GM18873 (cell line): ENCODE data around the gene SSH3.

Experiments
- ATAC-seq: cut with Tn5 transposase; IDR thresholded peaks from one replicate; pipeline ENCODE4 v1.9.1; 2021; ENCODE audit warnings: mild to moderate bottlenecking, moderate library complexity, moderate number of reproducible peaks; ENCODE audit not compliant: unreplicated experiment, low FRiP score

Gene SSH3

DNA sequence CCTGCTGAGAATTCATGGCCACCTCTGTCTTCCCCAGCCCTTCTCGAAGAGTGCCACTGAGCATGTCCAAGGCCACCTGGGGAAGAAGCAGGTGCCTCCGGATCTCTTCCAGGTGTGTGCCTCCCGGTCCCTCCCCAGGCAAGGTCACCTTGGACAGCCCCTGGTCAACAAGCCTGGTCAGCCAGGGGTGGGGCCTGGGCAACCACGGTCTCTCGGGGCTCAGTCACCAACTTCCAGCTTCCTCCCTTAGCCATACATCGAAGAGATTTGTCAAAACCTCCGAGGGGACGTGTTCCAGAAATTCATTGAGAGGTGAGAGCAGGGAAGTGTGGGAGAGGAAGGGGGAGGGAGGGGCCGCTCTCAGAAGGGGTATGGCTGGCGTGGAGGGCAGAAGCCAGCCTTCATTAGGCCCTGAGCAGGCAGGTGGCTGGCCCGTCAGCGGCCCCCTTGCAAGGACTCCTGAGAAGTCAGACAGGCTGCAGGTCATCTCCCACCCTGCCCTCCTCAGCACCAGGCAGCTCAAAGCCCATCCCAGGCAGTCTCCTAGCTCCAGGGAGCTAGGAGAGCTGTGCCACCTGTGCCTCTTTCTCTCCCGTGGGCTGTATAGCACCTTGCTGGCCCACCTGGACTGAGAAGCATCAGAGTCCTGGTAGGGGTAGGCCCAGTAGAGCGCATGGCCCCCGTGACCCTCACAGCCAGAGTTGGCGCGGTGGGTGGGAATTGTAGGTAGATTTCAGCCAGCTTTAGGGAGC, 23.6 kb upstream of the SSH3 start:
- no peak for ATAC-seq

DNA sequence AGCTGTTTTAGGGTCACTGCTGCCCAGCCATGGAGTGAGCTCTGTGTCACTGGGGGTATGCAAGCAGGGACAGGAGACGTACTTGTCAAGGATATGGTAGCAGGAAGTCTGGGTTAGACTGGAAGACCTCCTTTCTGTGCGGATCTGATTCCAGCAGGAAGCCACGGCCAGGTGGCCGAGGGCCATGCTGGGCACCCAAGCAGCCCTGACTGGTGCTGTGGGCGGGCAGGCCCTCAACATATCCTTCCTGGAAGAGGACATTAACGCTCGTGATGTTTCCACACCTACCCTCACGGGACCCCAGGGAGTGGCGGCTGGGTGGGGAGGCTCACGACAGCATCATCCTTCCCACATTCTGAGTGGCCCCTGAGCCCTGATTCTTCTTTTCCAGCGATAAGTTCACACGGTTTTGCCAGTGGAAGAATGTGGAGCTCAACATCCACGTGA, 23.0 kb upstream of the SSH3 start:
- no peak for ATAC-seq

DNA sequence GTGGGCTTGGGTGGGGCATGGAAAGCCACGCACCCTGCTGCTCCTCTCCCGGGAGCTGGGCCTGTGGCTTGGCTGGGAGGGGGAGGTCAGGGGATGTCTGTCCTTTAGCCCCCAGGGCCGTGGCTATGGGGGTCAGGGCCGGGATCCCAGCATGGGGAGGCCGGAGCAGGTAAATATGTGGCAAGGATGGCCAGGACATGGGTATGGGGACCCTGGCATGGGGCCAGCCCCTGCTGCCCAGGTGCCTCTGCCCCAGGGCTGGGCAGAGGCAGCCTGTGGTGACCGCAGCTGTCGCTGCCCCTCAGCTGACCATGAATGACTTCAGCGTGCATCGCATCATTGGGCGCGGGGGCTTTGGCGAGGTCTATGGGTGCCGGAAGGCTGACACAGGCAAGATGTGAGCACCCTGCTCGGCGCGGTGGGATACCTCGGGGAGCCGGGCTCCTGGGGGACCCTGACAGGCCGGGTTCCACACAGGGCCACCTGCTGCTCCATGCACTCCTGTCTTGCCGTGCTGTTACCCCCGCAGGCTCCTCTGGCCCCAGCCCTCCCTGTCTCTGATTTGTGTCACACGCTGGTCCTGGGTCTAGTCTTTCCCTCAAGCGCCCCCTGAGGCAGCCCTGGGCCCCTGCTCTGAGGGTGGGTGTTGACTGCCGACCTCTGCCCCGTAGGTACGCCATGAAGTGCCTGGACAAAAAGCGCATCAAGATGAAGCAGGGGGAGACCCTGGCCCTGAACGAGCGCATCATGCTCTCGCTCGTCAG, 22.4 kb upstream of the SSH3 start:
- ATAC-seq, result no peak

DNA sequence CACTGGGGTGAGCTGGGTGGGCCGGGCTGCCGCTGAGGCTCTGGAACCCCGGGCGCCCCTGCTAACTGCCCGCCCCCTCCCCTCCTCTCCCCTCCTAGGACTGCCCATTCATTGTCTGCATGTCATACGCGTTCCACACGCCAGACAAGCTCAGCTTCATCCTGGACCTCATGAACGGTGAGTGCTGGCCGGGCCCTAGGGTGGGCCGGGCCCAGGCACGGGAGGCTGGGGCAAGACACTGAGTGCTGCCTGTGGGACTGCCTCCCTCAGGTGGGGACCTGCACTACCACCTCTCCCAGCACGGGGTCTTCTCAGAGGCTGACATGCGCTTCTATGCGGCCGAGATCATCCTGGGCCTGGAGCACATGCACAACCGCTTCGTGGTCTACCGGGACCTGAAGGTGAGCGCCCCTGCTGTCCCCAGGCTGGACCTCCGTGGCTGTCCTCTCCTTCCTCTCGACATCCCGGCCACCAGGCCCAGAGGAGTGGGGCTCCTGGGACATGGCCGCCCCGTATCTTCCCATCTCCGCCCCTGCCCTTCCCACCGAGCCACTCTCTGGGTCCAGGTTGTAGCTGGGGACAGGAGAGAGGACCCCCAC, 21.7 kb upstream of the SSH3 start:
- ATAC-seq, result no peak

DNA sequence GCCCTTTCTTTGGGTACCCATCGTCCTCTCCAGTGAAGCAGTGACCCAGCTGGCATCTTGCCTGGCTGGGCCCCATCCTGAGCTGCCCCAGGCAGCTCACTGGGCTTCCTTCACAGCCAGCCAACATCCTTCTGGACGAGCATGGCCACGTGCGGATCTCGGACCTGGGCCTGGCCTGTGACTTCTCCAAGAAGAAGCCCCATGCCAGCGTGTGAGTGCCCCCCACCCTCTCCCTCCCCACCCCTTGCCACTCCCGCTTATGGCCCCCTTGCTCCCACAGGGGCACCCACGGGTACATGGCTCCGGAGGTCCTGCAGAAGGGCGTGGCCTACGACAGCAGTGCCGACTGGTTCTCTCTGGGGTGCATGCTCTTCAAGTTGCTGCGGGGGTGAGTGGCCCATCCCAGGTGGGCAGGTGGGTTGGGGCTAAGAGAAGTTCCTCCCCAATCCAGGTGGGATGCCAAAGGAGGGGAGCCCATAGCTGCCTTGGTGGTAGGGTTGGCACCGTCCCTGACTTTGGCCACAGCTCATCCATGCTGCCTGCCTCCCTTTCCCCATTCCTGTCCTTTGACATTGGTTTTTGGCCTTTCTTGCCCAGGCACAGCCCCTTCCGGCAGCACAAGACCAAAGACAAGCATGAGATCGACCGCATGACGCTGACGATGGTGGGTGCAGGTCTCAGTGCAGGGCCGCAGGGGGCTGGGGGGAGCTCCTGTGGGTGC, 21.0 kb upstream of the SSH3 start:
- no peak for ATAC-seq

DNA sequence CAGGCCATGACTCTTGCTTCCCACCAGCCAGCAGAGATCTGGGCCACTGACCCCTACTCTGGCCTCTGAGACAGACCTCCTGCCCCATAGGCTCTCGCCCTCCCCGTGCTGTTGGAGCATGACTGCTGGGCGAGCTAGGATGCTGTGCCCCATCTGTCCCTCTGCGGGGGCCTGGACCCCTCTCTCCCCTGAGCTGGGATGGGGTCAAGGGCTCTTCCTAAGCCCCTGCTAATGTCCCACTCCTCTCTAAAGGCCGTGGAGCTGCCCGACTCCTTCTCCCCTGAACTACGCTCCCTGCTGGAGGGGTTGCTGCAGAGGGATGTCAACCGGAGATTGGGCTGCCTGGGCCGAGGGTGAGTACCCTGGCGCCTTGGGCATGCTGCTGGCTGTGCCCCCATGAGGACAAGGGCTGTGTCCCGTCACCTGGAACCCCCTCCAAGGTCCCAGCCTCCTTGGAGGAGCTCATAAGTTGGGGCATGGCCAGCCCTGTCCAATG, 20.4 kb upstream of the SSH3 start:
- no peak for ATAC-seq

DNA sequence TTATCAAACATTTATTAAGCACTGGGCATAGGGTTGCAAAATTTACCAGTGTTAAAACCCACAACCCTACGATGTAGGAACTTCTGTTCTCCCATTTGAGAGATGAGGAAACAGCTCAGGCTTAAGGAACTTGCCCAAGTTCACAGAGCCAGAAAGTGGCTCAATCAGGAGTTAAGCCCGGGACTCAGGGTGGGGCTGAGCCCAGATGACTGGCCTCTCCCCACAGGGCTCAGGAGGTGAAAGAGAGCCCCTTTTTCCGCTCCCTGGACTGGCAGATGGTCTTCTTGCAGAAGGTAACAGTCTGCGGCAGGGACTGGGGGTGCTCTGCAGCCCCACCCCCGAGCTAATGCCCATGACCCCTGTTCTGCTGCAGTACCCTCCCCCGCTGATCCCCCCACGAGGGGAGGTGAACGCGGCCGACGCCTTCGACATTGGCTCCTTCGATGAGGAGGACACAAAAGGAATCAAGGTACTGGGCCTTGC, 19.8 kb upstream of the SSH3 start:
- ATAC-seq, result no peak

DNA sequence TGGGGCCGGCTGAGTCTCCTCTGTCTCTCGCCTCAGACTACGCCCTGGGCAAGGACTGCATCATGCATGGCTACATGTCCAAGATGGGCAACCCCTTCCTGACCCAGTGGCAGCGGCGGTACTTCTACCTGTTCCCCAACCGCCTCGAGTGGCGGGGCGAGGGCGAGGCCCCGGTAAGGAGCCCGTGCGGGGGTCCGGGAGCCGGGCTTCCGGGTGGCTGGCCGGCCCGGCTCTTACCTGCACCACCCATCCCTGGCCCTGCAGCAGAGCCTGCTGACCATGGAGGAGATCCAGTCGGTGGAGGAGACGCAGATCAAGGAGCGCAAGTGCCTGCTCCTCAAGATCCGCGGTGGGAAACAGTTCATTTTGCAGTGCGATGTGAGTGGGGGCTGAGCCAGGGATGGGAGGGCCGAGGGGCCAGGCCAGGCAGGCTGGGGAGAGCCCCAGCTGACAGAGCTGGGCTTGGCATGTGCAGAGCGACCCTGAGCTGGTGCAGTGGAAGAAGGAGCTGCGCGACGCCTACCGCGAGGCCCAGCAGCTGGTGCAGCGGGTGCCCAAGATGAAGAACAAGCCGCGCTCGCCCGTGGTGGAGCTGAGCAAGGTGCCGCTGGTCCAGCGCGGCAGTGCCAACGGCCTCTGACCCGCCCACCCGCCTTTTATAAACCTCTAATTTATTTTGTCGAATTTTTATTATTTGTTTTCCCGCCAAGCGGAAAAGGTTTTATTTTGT, 18.4 kb upstream of the SSH3 start:
- ATAC-seq, result no peak

DNA sequence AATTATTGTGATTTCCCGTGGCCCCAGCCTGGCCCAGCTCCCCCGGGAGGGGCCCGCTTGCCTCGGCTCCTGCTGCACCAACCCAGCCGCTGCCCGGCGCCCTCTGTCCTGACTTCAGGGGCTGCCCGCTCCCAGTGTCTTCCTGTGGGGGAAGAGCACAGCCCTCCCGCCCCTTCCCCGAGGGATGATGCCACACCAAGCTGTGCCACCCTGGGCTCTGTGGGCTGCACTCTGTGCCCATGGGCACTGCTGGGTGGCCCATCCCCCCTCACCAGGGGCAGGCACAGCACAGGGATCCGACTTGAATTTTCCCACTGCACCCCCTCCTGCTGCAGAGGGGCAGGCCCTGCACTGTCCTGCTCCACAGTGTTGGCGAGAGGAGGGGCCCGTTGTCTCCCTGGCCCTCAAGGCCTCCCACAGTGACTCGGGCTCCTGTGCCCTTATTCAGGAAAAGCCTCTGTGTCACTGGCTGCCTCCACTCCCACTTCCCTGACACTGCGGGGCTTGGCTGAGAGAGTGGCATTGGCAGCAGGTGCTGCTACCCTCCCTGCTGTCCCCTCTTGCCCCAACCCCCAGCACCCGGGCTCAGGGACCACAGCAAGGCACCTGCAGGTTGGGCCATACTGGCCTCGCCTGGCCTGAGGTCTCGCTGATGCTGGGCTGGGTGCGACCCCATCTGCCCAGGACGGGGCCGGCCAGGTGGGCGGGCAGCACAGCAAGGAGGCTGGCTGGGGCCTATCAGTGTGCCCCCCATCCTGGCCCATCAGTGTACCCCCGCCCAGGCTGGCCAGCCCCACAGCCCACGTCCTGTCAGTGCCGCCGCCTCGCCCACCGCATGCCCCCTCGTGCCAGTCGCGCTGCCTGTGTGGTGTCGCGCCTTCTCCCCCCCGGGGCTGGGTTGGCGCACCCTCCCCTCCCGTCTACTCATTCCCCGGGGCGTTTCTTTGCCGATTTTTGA, 17.5 kb upstream of the SSH3 start:
- ATAC-seq, result no peak

DNA sequence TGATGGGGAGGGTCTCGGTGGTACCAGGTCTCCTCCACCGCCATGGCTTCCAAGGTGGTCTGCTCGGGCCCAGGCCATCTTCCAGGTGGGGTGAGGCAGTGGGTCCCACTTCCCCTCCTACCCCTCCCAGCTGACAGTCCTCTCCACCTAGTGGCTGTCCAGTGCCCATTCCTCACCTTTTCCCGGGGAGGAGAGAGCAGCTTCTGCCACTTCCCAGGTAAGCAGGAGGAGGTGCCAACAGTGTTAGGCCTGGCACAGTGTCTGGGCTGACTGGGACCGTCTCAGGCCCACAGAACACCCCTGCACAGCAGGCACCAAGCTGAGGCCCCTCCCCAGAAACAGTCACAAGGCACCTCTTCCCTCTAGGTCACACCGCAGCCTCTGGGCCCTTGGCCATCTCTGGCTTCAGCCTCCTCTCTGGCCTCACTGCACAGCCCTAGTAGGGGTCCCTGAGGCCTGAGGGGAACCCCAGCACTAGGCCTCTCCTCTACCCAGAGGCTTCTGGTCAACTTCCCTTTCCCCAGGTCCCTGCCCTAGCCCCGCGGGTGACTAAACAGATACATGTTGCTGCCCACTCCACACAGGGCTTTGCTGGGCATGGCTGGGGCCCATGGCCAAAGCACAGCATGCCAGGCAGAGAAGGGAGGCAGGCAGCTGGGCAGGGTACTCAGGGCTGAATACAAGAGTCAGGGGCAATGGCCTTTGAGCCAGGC, 16.6 kb upstream of the SSH3 start:
- ATAC-seq, result no peak

DNA sequence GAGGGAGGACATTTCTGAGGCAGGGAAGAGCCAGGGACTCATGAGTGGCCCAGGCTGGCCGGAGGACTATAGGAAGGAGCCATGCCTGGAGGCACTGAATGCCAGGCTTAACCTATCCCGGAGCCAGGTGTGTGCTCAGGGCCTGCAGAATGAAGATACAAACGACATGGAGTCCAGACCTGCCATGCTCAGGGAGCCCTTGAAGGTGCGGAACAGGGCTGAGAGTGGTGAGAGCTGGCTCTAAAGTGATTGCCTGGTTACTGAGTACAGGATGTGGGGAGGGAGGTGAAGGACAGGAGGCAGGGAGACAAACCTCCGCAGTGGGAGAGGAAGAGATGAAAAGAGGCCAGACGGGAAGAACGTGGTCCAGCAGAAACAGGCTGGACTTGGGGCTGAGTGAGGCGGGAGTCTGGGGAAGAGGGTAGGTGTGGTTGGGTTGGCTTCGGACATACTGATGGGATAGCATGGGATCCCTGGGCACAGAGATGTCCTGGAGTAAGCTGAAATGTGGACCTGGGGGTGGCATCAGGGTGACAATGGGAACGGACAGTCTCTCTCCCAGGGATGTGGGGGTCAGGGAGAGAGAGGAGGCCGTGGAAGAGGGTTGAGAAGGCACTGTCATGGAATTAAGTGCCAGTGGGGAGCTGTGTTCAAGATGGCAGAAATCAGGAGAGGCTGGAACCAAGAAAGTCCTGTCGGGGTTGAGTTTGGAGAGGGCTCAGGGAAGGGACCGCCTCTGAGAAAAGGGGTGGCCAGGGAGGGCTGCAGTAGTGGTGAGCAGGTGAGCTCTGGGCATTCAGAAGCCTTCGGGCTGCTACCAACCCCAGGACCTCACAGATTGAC, 15.8 kb upstream of the SSH3 start:
- ATAC-seq, result no peak

DNA sequence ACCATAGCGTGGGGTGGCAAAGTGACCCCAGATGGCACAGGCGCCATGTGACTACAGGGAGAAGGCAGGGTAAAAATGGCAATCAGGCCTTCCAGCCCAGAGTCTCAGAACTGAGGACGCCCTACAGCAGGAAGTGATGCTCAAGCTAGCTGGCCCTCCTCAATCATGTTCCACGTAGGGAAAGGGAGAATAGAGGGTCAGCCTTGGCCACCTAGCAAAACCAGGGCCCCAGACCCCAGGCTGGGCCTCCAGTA, 15.2 kb upstream of the SSH3 start:
- ATAC-seq, result no peak

DNA sequence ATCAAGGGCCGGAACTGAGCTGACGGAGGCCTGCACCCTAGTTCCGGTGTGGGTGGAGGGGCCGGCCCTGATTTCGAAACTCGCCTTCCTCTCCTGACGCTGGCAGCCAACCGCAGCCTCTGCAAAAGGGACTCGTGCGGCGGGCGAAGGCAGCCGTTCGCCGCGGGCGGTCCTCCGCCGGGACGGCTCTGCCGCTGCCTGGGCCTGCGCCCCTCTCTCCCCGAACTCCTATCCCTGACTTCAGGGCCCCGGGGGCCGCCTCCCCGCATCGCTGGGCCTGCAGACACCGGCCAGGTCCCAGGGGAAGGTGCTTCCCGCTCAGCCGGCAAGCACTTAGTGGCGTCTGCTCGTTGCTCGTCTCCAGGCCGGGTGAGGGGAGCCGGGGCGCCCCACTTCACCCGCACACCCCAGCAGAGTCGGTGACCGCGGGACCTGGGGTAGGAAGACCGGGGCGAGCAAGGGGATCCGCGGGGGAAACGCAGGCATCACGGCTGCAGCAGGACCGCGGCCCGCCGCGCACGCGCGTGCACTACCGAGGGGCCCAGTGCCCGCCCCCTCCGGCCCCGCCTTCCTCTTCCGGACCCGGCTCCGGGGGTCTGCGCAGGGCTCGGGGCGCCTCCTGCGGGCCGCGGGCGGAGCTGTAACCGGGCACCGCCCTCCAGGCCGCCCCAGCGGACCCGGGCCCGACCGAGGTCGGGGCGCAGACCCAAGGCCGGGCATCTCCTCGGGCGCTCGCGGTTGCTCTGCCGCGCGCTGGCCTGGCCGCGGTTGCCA, 14.7 kb upstream of the SSH3 start:
- peak; percentile 44 for ATAC-seq

DNA sequence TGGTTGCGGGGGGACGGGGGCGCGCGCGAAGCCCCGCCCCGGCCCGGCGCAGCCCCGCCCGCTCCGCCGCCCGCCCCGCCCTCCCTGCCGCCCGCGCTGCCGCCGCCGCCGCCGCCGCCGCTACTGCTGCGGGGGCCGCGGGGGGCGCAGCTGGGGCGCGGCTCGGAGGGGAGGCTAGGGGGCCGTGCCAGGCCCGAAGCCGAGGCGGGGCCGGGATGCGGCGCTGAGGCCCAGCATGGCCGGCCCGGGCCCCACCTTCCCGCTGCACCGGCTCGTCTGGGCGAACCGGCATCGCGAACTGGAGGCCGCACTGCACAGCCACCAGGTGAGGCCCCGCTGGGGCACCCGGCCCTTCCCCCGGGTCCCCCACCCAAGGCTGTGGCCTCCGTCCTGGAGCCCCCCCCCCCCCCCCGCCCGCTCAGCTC, 14.1 kb upstream of the SSH3 start, which contains the start of gene ANKRD13D:
TSS of gene ANKRD13D (plus strand) at position 78 of the 425 bp plus-strand sequence. CDS start at position 236, 158 bp downstream.
- peak; percentile 22 for ATAC-seq

DNA sequence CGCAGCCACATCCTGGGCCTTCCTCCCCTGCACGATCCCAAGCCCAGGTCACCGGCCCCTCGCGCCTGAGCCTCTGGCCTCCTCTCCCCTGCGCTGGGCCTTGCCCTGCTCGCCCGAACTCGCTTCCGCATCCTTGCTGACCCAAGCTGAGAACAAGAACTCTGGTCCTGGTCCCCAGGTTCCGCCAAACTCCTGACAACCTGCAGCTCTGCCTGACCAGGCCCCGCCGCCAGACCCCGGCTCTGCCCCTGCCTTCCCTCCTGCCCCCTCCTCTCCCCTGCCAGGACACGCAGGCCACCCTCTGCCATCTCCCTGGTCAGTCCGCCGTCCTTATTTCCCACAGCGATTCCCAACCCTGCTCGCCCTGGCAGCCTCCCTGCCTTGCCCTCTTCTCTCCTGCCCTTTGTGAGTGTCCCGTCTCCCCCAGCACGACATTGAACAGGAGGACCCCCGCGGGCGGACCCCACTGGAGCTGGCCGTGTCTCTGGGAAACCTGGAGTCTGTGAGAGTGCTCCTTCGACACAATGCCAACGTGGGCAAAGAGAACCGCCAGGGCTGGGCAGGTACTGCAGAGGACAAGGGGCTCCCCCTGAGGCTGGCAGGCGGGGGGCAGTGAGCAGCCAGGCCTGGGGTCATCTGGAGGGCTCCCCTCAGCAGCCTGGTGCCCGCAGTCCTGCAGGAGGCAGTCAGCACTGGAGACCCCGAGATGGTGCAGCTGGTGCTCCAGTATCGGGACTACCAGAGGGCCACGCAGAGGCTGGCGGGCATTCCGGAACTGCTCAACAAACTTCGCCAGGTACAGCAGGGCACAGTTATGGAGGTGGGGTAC, 13.5 kb upstream of the SSH3 start:
- no peak for ATAC-seq

DNA sequence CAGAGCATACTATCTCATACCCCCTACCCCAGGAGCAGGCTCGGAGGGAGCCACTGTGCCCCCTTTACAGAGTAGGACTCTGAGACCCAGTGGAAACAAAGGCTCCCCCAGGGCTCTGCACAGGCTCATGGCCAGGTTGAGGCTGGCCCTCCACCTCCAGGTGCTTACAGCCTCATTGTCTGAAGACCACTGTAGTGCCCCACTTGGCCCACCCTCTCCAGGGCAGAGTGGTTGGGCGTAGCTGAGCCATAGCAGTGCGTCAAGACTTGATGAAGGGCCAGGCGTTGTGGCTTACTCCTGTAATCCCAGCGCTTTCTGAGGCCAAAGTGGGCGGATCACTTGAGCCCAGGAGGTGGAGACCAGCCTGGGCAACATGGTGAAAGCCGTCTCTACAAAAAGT, 12.5 kb upstream of the SSH3 start:
- no peak for ATAC-seq
